SKM-1 treated with dmso at 0.1 percent for 144 hours (cell line): Measurements from ENCODE around the gene SYCE1L.
"Not testable (repeated sequence)": the region's sequence is repeated elsewhere in the genome, so short reads cannot be mapped to it uniquely, and the experiment has no call there.

Experiments used
- DNase-seq: peaks from one replicate; lab custom pipeline; 2025; ENCODE audit not compliant: unreplicated experiment; lab: John Stamatoyannopoulos, UW

Gene SYCE1L

DNA sequence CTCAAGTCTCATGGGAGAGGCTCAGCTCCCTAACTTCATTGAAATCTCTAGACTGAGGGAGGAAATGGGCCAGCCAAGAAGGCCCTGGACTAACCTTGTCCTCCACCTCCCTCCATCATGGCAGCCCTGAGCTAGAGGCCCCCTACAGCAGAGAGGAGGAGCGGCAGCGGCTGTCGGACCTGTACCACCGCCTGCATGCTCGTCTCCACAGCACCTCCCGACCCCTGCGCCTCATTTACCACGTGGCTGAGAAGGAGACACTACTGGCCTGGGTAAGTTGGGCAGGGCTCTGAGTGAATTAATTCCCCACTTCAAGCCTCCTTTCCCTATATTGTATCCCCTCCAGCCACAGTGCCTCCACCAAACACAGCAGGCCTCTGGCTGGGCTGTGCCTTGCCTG, 3.8 kb upstream of the SYCE1L start:
- DNase-seq = no peak

- no peak for DNase-seq
These were observed 1.5 kb upstream of the SYCE1L start for GRCh38 chr16:77197747-77198146.

GRCh38 chr16:77206533-77206932, 7.3 kb downstream of the SYCE1L start:
- DNase-seq = no peak

DNA sequence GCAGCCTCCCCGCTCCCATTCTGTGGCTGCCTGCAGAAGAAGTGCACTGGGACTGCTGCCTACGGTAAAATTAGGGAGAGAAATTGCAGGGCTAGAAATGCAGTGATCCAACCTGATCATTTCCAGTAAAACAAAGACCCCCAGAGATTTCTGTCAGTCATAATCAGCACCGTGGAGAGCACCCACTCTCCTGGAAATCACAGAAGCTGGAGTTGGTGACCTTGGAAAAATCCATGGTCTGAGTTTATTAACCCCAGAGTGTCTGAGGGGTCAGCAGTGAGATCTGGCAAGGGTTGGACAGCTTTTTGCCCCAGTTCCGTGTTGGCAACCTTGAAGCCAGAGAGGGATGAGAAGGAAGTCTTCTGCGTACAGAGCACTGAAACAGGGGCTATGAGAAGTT, 7.8 kb downstream of the SYCE1L start:
- DNase-seq = no peak

GRCh38 chr16:77208382-77208781, 9.2 kb downstream of the SYCE1L start:
- DNase-seq = no peak

DNA sequence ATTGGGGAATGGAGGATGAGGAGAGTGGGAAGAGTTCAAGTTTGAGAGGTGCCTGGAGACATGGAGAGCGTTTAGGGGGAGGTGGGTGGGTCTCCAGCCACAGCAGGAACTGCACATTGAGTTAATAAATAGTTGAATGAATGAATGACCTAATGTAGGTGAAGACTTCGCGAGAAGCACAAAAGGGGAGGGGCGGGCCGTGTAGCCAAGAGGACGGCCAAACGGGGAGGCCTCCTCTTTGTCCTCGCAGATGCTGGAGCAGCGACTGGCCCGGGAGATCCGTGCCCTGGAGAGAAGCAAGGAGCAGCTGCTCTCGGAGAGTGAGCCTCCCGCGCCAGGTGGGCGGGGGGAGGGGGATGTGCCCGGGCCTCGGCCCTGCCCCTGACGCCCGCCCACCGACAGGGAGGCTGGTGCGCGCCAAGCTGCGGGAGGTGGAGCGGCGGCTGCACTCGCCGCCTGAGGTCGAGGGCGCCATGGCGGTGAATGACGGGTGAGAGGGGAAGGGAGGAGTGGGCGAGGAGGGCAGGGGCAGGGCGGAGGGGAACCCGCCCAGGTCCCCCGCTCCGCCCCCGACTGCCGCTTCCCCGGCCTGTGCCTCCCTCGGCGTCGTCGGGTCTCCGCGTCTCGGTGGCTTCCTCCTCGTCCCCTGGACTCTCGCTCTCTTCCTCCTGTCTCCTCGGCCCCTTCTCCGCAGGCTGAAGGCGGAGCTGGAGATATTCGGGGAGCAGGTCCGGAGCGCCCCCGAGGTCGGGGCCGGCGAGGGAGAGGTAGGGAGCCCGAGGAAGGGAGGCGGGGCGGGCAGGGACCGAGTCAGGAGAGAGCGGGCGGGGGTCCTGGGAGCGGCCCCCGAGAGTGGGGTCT, 12.9 kb downstream of the SYCE1L start:
- DNase-seq = peak; percentile 38

DNA sequence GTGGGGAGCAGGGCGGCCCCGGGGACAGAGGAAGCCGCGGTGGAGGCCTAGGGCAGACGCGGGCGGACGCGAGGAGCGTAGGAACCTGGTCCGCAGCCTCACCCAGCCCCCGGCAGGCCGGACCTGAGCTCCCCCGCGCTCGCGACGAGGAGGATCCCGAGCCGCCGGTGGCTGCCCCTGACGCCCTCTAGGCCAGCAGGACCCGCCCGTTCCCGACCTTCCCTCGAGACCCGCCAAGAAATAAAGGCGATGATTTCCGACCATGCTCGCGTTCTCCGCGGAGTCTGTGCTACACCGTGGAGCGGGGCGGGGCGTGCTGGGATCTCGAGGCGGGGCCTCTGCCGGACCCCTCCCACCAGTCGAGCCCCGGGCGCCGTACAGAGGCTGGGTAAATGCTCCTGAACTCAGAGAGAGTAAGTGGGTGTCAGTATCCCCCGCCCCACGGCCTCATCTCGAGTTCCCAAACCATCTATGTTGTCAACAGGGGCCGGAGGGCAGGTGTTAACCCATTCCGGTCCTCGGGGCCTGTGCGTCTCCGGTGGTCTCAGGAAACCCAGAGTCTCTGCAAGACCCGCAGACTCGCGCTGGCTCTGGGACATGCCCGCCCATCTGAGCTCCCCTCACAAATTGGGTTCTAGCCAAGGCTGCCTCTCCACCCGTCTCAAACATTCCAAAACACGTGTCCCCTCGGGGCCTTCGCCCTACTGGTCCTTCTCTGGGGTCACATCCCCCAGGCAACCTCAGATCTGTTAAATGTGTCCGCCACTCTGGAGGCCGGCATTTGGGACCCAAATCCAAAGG, 13.7 kb downstream of the SYCE1L start:
- DNase-seq = peak; percentile 58

GRCh38 chr16:77213542-77214106, 14.4 kb downstream of the SYCE1L start:
- no peak for DNase-seq

DNA sequence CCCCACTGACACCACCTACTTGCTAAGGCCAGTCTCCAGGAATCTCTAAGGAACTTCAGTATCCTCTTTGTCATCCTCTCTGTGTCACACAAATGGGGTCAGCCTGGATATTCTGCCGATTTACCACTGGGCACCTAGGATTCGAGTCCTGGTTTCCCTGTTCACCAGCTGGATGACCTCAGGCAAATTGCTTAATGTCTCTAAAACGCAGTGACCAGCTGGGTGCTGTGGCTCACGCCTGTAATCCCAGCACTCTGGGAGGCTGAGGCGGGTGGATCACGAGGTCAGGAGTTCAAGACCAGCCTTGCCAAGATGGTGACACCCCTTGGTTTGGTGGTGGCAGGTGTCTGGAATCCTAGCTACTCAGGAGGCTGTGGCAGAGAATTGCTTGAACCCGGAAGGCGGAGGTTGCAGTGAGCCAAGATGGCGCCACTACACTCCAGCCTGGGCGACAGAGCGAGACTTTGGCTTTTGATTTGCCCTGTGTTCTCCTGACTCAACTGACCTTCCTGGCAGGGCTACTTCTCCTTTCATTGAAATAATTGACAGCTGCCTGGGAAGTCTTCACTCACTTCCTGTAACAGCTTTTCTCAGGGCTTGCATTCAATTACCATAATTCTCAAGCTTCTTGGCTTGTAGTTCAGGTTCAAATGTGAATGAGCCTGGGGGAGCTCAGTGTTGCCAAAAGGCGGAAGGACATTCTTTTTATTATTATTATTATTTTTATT, 15.4 kb downstream of the SYCE1L start:
- DNase-seq = no peak

DNA sequence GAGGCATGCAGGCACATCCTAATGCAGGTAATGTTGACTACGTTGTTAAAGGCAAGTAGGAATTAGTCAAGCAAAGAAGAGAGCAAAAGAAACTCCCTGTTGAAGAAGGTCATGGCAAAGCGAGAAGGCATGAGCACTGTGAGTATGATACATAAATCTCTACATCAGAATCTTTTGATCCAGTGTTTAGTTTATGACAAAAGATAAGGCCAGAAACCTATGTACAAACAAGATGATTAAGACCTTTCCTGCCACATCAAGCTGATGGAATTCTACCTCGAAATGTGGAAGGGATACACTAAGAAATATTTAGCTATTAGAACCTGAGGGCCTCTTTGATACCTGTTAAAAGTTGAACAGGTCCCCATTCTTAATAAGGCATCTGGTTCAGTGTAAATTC, 20.2 kb downstream of the SYCE1L start:
- no peak for DNase-seq

GRCh38 chr16:77220427-77220826, 21.2 kb downstream of the SYCE1L start:
- DNase-seq = no peak

- no peak for DNase-seq
These were observed 22.3 kb downstream of the SYCE1L start for GRCh38 chr16:77221482-77221881.

GRCh38 chr16:77223184-77223583, 24.0 kb downstream of the SYCE1L start:
- DNase-seq = no peak

DNA sequence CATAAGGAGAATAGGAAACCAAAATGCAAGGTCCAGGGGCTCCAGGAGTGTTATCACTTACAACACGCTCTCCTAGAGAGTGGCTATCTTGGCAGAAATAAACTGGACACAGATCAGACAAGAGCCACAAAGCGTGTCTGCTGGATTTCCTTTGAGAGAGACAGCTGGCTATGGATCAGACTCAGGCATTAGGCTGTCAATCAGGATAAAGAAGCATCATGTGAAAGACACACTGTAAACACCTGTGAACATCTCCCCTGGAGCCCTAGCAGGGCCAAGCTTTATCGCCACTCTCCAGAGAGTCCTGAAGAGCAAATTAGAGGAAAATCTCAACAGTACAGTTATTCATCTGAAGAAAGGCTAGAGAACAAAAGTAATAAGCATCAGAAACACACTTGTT, 26.0 kb downstream of the SYCE1L start:
- no peak for DNase-seq

DNA sequence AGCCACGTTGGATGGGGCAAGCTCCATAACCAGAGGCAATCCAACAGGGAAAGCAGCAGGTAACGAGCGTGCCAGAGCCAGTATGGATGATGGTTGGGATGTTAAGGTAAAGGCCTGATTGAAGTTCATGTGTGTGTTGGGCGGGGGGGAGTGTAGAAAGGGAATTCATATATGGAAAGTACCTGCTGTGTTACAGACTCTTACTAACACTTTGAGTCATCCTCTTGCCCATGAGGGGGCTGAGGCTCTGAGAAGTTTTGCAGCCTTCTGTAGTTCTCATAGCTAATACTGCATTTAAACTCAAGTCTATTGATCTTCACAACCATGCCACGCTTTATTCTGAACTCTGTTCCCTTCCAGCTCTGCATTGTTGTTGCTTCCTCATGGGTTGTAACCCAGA, 28.5 kb downstream of the SYCE1L start:
- no peak for DNase-seq

GRCh38 chr16:77231047-77231446, 31.8 kb downstream of the SYCE1L start:
- no peak for DNase-seq

DNA sequence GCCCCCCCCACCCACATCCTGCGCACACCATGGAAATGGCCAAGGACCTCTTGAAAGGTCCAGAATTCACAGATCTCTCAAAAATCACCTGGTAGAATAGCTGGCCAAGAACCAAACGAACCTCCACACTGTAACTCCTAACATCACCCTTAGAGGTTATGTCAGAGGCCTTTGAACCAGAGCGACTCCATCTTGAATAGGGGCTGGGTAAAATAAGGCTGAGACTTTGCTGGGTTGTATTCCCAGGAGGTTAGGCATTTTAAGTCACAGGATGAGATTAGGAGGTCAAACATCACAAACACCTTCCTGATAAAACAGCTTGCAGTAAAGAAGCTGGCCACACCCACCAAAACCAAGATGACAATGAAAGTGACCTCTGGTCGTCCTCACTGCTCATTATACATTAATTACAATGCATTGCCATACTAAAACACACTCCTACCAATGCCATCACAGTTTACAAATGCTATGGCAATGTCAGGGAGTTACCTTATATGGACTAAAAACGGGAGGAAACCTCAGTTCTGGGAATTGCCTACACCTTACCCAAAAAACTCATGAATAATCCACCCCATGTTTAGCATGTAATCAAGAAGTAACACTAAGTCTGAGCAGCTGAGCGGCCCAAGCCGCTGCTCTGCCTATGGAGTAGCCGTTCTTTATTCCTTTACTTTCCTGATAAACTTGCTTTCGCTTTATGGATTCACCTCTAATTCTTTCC, 34.8 kb downstream of the SYCE1L start:
- DNase-seq = no peak

GRCh38 chr16:77234611-77235010, 35.4 kb downstream of the SYCE1L start:
- DNase-seq = no peak

DNA sequence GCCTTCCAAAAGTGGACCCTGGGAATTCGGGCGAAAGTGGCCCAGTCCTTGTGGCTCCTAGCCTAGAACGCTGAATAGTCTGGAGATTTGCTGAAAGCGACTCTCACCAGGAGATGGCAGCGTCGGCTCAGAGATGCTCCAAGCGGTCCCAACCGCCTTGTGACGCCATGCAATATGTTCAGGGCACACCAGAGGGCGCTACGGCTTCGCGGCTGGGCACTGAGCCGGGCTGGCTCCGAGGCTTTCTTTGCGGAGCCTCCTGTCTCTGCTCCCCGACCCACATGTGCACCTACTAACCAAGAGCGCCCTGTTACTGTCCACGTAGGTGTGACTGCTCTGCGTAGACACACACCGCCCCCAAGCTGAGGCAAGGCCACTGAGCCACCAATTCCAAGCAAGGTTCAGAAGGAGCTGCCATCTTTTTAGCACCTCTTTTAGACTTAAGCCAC, 36.9 kb downstream of the SYCE1L start:
- DNase-seq = peak; percentile 71

DNA sequence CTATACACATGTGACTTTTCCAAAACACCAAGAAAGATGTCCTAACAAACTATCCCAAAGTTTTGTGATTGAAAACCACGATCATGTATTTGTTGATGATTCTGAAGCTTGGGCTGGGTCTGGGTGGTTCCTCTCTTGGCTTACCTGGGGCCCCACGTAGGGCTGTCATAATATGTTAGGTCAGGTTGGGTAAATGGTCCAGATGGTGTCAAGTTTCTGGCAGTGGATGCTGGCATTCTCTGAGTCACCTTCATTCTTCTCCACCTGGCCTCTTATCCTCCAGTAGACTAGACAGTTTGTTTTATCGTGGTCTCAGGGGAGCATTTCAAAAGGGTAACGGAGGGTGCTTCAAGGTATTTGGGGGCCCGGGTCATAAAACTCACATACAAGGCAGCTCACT, 39.4 kb downstream of the SYCE1L start:
- no peak for DNase-seq

DNA sequence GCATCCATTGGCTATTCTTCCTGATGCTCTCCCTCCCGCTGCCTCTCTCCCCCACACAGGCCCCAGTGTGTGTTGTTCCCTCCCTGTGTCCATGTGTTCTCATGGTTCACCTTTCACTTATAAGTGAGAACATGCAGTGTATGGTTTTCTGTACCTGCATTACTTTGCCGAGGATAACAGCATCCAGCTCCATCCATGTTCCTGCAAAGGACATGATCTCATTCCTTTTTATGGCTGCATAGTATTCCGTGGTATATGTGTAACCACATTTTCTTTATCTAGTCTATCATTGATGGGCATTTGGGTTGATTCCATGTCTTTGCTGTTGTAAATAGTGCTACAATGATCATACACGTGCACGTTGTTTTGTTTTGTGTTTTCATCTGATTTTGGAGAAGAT, 43.3 kb downstream of the SYCE1L start:
- not testable (repeated sequence) for DNase-seq
